IMR-90 (cell line): ENCODE results near the gene SESN3. TPM values are rescaled to one million over a fixed set of nuclear protein-coding genes. Genes with fewer than 3 reads are reported as not detected.

Experiments used
- ATAC-seq: fragments of 200-7000 bp; cut with Tn5 transposase; 2 replicates; pipeline ENCODE4 v1.9.1; 2020; ENCODE audit warnings: low read depth, mild to moderate bottlenecking, moderate library complexity
- BruUV-seq: library from RNA; stranded (reverse); fragments of 400-500 nt; replicated peaks from 2 replicates; lab custom pipeline; 2021; lab: Mats Ljungman, UMichigan
- CTCF ChIA-PET: fragments of 300-600 bp; formaldehyde crosslinking; extraction: SDS; loops from one replicate; lab custom pipeline; 2021; ENCODE audit warnings: antibody characterized with exemption; lab: Yijun Ruan, JAX
- POLR2A ChIA-PET: fragments of 300-600 bp; sonication (Branson Sonifier 250); formaldehyde crosslinking; loops from one replicate; lab custom pipeline; 2022; ENCODE audit warnings: antibody characterized with exemption; ENCODE audit not compliant: unreplicated experiment; lab: Charles Lee
- DNase-seq: peaks from one replicate; pipeline ENCODE4 v3.0.0; 2013
- H2AFZ ChIP-seq: replicated peaks from 2 replicates; pipeline ENCODE3; 2013; ENCODE audit warnings: low read length, mild to moderate bottlenecking; ENCODE audit not compliant: poor library complexity
- H2AK5ac ChIP-seq: 2 replicates; pipeline ENCODE4 v1.6.1; 2013; ENCODE audit warnings: low read depth, low read length, inconsistent platforms
- H2AK9ac ChIP-seq: replicated peaks from 2 replicates; pipeline ENCODE3; 2013; ENCODE audit warnings: mild to moderate bottlenecking, low read depth, low read length, moderate library complexity; ENCODE audit not compliant: poor library complexity
- H2BK120ac ChIP-seq: 2 replicates; pipeline ENCODE4 v1.6.1; 2013; ENCODE audit warnings: low read depth, low read length, inconsistent platforms
- H2BK15ac ChIP-seq: 3 replicates; pipeline ENCODE4 v1.6.1; 2013; ENCODE audit warnings: low read depth, low read length, inconsistent platforms
- H2BK20ac ChIP-seq: 2 replicates; pipeline ENCODE4 v1.6.1; 2013; ENCODE audit warnings: low read depth, mild to moderate bottlenecking, inconsistent platforms, low read length, moderate library complexity
- H2BK5ac ChIP-seq: 2 replicates; pipeline ENCODE4 v1.6.1; 2013; ENCODE audit warnings: mild to moderate bottlenecking, low read depth, low read length, inconsistent platforms; ENCODE audit not compliant: poor library complexity, severe bottlenecking
- H3K14ac ChIP-seq: replicated peaks from 2 replicates; pipeline ENCODE4 v1.6.1; 2013; ENCODE audit warnings: low read depth, low read length, inconsistent platforms
- H3K18ac ChIP-seq: 2 replicates; pipeline ENCODE4 v1.6.1; 2013; ENCODE audit warnings: low read depth, low read length, control low read depth
- H3K23ac ChIP-seq: 2 replicates; pipeline ENCODE4 v1.6.1; 2013; ENCODE audit warnings: low read depth, low read length, inconsistent platforms
- H3K27ac ChIP-seq: 2 replicates; pipeline ENCODE4 v1.5.1; 2013; ENCODE audit warnings: mild to moderate bottlenecking, control low read depth, low read length; ENCODE audit not compliant: insufficient read depth
- H3K27me3 ChIP-seq: 2 replicates; pipeline ENCODE4 v1.6.1; 2013; ENCODE audit warnings: low read length; ENCODE audit not compliant: control insufficient read depth, insufficient read depth
- H3K36me3 ChIP-seq: 2 replicates; pipeline ENCODE4 v1.6.1; 2013; ENCODE audit warnings: low read length, mixed read lengths; ENCODE audit not compliant: control insufficient read depth, insufficient read depth
- H3K4ac ChIP-seq: 2 replicates; pipeline ENCODE4 v1.6.1; 2013; ENCODE audit warnings: low read depth, low read length, inconsistent platforms
- H3K4me1 ChIP-seq: 2 replicates; pipeline ENCODE4 v1.6.1; 2013; ENCODE audit warnings: low read length, mixed read lengths; ENCODE audit not compliant: control insufficient read depth, insufficient read depth
- H3K4me2 ChIP-seq: 2 replicates; pipeline ENCODE4 v1.6.1; 2013; ENCODE audit warnings: low read depth, mild to moderate bottlenecking, control low read depth, low read length, moderate library complexity
- H3K4me3 ChIP-seq: 2 replicates; pipeline ENCODE4 v1.5.1; 2013; ENCODE audit warnings: low read depth, mild to moderate bottlenecking, control low read depth, low read length, moderate library complexity; ENCODE audit not compliant: insufficient read depth
- H3K56ac ChIP-seq: 2 replicates; pipeline ENCODE4 v1.6.1; 2013; ENCODE audit warnings: low read length, inconsistent platforms; ENCODE audit not compliant: insufficient read depth; ENCODE audit errors: extremely low read depth
- H3K79me1 ChIP-seq, 2 experiments: 2 replicates each; pipeline ENCODE4 v1.6.1; 2013; ENCODE audit warnings: low read length in 2 of 2, inconsistent platforms in 1 of 2, low read depth in 1 of 2
- H3K9ac ChIP-seq: 2 replicates; pipeline ENCODE4 v1.6.1; 2013; ENCODE audit warnings: low read depth, low read length, control low read depth
- H3K9me1 ChIP-seq: 2 replicates; pipeline ENCODE4 v1.6.1; 2013; ENCODE audit warnings: low read length, inconsistent platforms; ENCODE audit not compliant: insufficient read depth
- H3K9me3 ChIP-seq: 2 replicates; pipeline ENCODE4 v1.6.1; 2013; ENCODE audit warnings: low read length; ENCODE audit not compliant: control insufficient read depth, insufficient read depth
- H4K20me1 ChIP-seq: 2 replicates; pipeline ENCODE4 v1.6.1; 2013; ENCODE audit warnings: low read length, inconsistent platforms; ENCODE audit not compliant: insufficient read depth
- H4K5ac ChIP-seq: 2 replicates; pipeline ENCODE4 v1.6.1; 2013; ENCODE audit warnings: mild to moderate bottlenecking, low read depth, low read length, control low read depth
- H4K8ac ChIP-seq, 2 experiments: 2 replicates each; pipeline ENCODE4 v1.6.1; 2013; ENCODE audit warnings: low read depth in 2 of 2, low read length in 2 of 2, control low read depth in 1 of 2, inconsistent platforms in 1 of 2
- H4K91ac ChIP-seq: 2 replicates; pipeline ENCODE4 v1.6.1; 2013; ENCODE audit warnings: low read depth, low read length, inconsistent platforms; ENCODE audit not compliant: insufficient read depth
- CEBPB ChIP-seq: IDR thresholded peaks from 2 replicates; pipeline ENCODE4 v1.6.1; 2012; ENCODE audit warnings: low read depth, low read length, improper control_type of control experiment
- CHD1 ChIP-seq: IDR thresholded peaks from 2 replicates; pipeline ENCODE4 v1.6.1; 2012; ENCODE audit warnings: low read depth, low read length, improper control_type of control experiment
- FOS ChIP-seq: fragments of 150-350 bp; IDR thresholded peaks from 2 replicates; pipeline ENCODE4 v1.6.1; 2016; ENCODE audit warnings: low read depth, low read length
- MAFK ChIP-seq: IDR thresholded peaks from 2 replicates; pipeline ENCODE4 v1.6.1; 2012; ENCODE audit warnings: low read depth, low read length, improper control_type of control experiment
- MAZ ChIP-seq: IDR thresholded peaks from 2 replicates; pipeline ENCODE4 v1.6.1; 2012; ENCODE audit warnings: low read depth, mild to moderate bottlenecking, low read length, improper control_type of control experiment, moderate library complexity, borderline replicate concordance
- MXI1 ChIP-seq: IDR thresholded peaks from 2 replicates; pipeline ENCODE4 v1.6.1; 2012; ENCODE audit warnings: low read depth, mild to moderate bottlenecking, low read length, moderate library complexity, borderline replicate concordance
- NFE2L2 ChIP-seq: fragments of 150-350 bp; IDR thresholded peaks from 2 replicates; pipeline ENCODE4 v1.6.1; 2016; ENCODE audit warnings: low read depth, mild to moderate bottlenecking, low read length
- RAD21 ChIP-seq: IDR thresholded peaks from 2 replicates; pipeline ENCODE4 v1.6.1; 2012; ENCODE audit warnings: low read length, improper control_type of control experiment
- RCOR1 ChIP-seq: IDR thresholded peaks from 2 replicates; pipeline ENCODE4 v1.6.1; 2012; ENCODE audit warnings: mild to moderate bottlenecking, low read length, improper control_type of control experiment; ENCODE audit not compliant: insufficient replicate concordance
- RFX5 ChIP-seq: IDR thresholded peaks from 2 replicates; pipeline ENCODE4 v1.8.0; 2012; ENCODE audit warnings: low read depth, mild to moderate bottlenecking, low read length, moderate library complexity
- SMC3 ChIP-seq: fragments of 150-350 bp; IDR thresholded peaks from 2 replicates; pipeline ENCODE4 v1.6.1; 2016; ENCODE audit warnings: low read depth, mild to moderate bottlenecking, antibody characterized with exemption, low read length, moderate library complexity
- WGBS, 2 experiments: methylation state at CpG; one replicate each; pipeline versions ENCODE4 v1.1.5 to v1.1.7; 2013; ENCODE audit warnings: missing lambda C conversion rate in 2 of 2; ENCODE audit not compliant: insufficient read length in 1 of 2; ENCODE audit errors: extremely low coverage in 2 of 2; 5-methylcytosine and 5-hydroxymethylcytosine counted together
- dilution Hi-C: fragments of 300-500 bp; cut with HindIII; formaldehyde crosslinking; loops from one replicate; pipeline ENCODE4 v1.14.3; 2018; ENCODE audit warnings: low sequenced_read_pairs; ENCODE audit not compliant: unreplicated experiment
- in situ Hi-C: fragments of 300-500 bp; cut with MboI; formaldehyde crosslinking; loops from 3 replicates; pipeline ENCODE4 v1.14.3; 2019; ENCODE audit warnings: low sequenced_read_pairs, inconsistent platforms, mixed read lengths
- intact Hi-C: fragments of 100-400 bp; cut with micrococcal nuclease; formaldehyde crosslinking; loops from 2 replicates; pipeline ENCODE4 v1.10.0; 2022
- polyA plus RNA-seq, 3 experiments: library from polyadenylated mRNA; depleted of rRNA; stranded (reverse); fragments of >200 nt; gene quantifications; 2 replicates each; pipeline ENCODE4 v1.2.3, GENCODE V29; 2012; ENCODE audit warnings: low replicate concordance in 1 of 3
- total RNA-seq: library from RNA; depleted of rRNA; stranded (reverse); fragments of >200 nt; gene quantifications from 2 replicates; pipeline ENCODE4 v1.2.3, GENCODE V29; 2012
- TF ChIP-seq, protein P1 (sequence below): conservative IDR thresholded peaks from 2 replicates; pipeline ENCODE4 v1.5.1; 2012; ENCODE audit warnings: mild to moderate bottlenecking, low read depth, low read length, improper control_type of control experiment
- TF ChIP-seq, protein P2 (sequence below): fragments of 150-350 bp; IDR thresholded peaks from 2 replicates; pipeline ENCODE4 v1.6.1; 2016; ENCODE audit warnings: low read depth, mild to moderate bottlenecking, low read length, moderate library complexity, borderline replicate concordance

SESN3 gene
- total and polyA plus RNA-seq, 2 of the 4 experiments (the other 2 are of a cell fraction) = 2.0 to 7.7 TPM

DNA sequence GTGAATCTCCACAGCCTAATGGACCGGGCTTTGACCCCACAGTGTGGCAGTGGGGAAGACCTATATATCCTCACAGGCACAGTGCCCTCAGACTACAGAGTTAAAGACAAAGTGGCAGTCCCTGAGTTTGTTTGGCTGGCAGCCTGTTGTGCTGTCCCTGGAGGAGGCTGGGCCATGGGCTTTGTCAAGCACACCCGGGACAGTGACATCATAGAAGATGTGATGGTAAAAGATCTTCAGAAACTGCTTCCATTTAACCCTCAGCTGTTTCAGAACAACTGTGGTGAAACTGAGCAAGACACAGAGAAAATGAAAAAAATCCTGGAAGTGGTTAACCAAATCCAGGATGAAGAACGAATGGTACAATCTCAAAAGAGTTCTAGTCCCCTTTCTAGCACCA lies 102.4 kb downstream of the SESN3 start:
- no peak overlapping the region for H3K27ac ChIP-seq
- H3K4me1 ChIP-seq = no peaks in the 10 kb centered on the region
- no peaks in the 10 kb centered on the region for H3K79me1 ChIP-seq
- no peak overlapping the region for H2BK5ac ChIP-seq
- no peaks in the 10 kb centered on the region for H4K20me1 ChIP-seq
- H2AFZ ChIP-seq = no peak overlapping the region
- no peak overlapping the region for H2BK20ac ChIP-seq
- H3K9me3 ChIP-seq = no peaks in the 10 kb centered on the region
- ChIA-PET POLR2A (no interaction called here), CTCF (interaction anchor here (0.5 kb wide), 1 partner anchor 136 kb away, joined by 5 read pairs; no protein-coding TSS in a partner anchor)
- no peak overlapping the region for H3K4ac ChIP-seq
- no peak overlapping the region for H3K56ac ChIP-seq
- TF ChIP-seq, protein P1, sequence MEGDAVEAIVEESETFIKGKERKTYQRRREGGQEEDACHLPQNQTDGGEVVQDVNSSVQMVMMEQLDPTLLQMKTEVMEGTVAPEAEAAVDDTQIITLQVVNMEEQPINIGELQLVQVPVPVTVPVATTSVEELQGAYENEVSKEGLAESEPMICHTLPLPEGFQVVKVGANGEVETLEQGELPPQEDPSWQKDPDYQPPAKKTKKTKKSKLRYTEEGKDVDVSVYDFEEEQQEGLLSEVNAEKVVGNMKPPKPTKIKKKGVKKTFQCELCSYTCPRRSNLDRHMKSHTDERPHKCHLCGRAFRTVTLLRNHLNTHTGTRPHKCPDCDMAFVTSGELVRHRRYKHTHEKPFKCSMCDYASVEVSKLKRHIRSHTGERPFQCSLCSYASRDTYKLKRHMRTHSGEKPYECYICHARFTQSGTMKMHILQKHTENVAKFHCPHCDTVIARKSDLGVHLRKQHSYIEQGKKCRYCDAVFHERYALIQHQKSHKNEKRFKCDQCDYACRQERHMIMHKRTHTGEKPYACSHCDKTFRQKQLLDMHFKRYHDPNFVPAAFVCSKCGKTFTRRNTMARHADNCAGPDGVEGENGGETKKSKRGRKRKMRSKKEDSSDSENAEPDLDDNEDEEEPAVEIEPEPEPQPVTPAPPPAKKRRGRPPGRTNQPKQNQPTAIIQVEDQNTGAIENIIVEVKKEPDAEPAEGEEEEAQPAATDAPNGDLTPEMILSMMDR = no peak
- TF ChIP-seq NFE2L2 (no peak), SMC3 (no peak), MAFK (no peak), CEBPB (no peak), FOS (no peak), MAZ (no peak), RAD21 (no peak), CHD1 (no peak), RFX5 (no peak), RCOR1 (no peak), MXI1 (no peak)
- TF ChIP-seq, protein P2, sequence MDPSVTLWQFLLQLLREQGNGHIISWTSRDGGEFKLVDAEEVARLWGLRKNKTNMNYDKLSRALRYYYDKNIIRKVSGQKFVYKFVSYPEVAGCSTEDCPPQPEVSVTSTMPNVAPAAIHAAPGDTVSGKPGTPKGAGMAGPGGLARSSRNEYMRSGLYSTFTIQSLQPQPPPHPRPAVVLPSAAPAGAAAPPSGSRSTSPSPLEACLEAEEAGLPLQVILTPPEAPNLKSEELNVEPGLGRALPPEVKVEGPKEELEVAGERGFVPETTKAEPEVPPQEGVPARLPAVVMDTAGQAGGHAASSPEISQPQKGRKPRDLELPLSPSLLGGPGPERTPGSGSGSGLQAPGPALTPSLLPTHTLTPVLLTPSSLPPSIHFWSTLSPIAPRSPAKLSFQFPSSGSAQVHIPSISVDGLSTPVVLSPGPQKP = no peak
- dilution Hi-C loops (no loop called here), in situ Hi-C loops (no loop called here), intact Hi-C loops (no loop called here)
- no peak overlapping the region for H4K91ac ChIP-seq
- H4K8ac ChIP-seq = no peak overlapping the region
- no peak overlapping the region for H2AK9ac ChIP-seq
- H3K23ac ChIP-seq = no peak overlapping the region
- ATAC-seq (no peak), DNase-seq (no peak)
- H2AK5ac ChIP-seq = no peak overlapping the region
- no peaks in the 10 kb centered on the region for H3K36me3 ChIP-seq
- H2BK120ac ChIP-seq = no peak overlapping the region
- no peak overlapping the region for H4K5ac ChIP-seq
- H3K27me3 ChIP-seq = no peaks in the 10 kb centered on the region
- H2BK15ac ChIP-seq = no peak overlapping the region
- no CpG with 5 or more reads among the region's 3 CpGs for WGBS, 2 experiments
- no peaks in the 10 kb centered on the region for H3K9me1 ChIP-seq
- BruUV-seq = no TSS peak
- H3K14ac ChIP-seq = no peak overlapping the region
- no peak overlapping the region for H3K9ac ChIP-seq
- H3K4me3 ChIP-seq = no peak overlapping the region
- no peak overlapping the region for H3K18ac ChIP-seq
- no peak overlapping the region for H3K4me2 ChIP-seq
